ENCODE data around the gene TSC22D3.

The TSC22D3 gene

GRCh38 chrX:107760304-107761077 is 15.1 kb downstream of the TSC22D3 start:
- DNase-seq (ENCODE audit: low read depth), result no peak
- TF ChIP-seq CTCF (conservative IDR thresholded peaks at IDR 0.05; ENCODE audit: low read length), result no peak
- no peak overlapping the region for H3K4me3 ChIP-seq (ENCODE audit: low read length)

- no peak overlapping the region for H3K4me3 ChIP-seq (ENCODE audit: low read length)
- TF ChIP-seq CTCF (conservative IDR thresholded peaks at IDR 0.05; ENCODE audit: low read length), result no peak
- DNase-seq (ENCODE audit: low read depth), result no peak
Observed at GRCh38 chrX:107758231-107758766, 17.3 kb downstream of the TSC22D3 start.

DNA sequence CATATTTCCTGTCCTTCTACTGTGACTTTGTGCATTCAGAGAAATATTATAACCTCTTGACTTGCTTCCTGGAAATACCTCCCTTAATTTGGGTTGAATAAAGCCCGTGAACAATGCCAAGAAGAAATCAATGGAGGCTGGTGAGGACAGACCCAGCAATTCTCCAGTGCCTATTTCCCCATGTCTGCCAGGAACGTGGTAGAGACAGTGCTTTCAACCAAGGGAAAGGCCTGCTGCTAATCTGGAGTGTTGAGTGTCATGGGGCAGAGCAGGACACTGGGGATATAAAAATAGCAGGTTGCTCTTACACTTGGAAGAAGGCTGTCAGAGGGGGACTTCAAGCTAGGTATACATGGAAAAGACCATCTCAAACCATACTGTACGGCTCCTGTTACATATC is 19.9 kb downstream of the TSC22D3 start:
- H3K4me3 ChIP-seq (ENCODE audit: low read length), result no peak overlapping the region
- TF ChIP-seq CTCF (conservative IDR thresholded peaks at IDR 0.05; ENCODE audit: low read length), result no peak
- DNase-seq (ENCODE audit: low read depth), result no peak

GRCh38 chrX:107753187-107753586 is 22.4 kb downstream of the TSC22D3 start:
- no peak overlapping the region for H3K4me3 ChIP-seq (ENCODE audit: low read length)
- TF ChIP-seq CTCF (conservative IDR thresholded peaks at IDR 0.05; ENCODE audit: low read length), result no peak
- DNase-seq (ENCODE audit: low read depth), result no peak

DNA sequence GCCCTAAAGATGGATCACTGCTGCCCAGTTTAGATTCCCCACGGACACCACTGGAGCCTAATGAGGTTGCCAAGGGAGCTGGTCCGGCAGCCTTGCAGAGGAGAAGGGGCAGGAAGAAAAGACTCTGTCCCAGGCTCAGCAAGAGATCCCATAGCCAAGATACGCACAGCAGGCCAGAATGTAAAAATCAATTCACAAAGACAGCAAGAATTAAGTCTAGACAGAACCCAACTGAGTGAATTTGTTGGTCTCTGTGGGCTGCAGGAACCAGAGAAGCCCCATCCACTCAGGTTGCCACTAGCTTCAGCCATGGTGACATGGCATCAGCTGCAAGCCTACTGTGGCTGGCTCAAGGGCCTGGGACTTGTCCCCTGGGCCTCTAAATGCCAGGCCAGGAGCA is 22.9 kb downstream of the TSC22D3 start:
- DNase-seq (ENCODE audit: low read depth), result no peak
- no peak overlapping the region for H3K4me3 ChIP-seq (ENCODE audit: low read length)
- no peak for TF ChIP-seq CTCF (conservative IDR thresholded peaks at IDR 0.05; ENCODE audit: low read length)

GRCh38 chrX:107752043-107752442 is 23.5 kb downstream of the TSC22D3 start:
- no peak for TF ChIP-seq CTCF (conservative IDR thresholded peaks at IDR 0.05; ENCODE audit: low read length)
- no peak overlapping the region for H3K4me3 ChIP-seq (ENCODE audit: low read length)
- DNase-seq (ENCODE audit: low read depth), result no peak

DNA sequence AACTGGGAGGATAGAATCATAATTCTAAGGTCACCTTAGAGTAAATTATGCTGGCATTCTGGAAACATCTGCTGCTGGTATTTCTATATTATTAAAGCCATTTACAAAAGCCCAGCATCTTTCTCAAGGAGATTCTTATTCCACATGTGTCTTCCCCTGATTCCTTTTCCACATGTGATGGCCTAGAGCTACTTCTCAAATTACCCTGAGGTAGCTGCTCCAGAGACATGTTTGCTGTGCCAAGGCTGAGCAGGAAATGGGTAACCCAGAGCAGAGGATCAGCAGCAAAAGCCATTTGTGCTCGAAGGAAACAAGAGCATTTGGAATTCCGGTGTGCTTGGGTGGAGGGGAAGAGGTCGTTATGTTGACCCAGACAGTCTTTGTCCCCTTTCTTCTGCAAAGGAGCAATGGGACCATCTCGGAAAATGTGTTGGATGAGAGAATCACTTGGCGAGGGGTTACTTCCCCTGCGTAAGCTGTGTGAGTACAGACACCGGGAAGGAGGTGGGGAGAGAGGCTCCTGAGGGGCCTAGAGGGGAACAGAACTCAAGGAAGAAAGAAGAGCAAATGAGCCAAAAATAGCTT is 24.6 kb downstream of the TSC22D3 start:
- no peak for DNase-seq (ENCODE audit: low read depth)
- H3K4me3 ChIP-seq (ENCODE audit: low read length), result no peak overlapping the region
- TF ChIP-seq CTCF (conservative IDR thresholded peaks at IDR 0.05; ENCODE audit: low read length), result no peak

All from AG10803 (cell line).